Endometrial microvascular endothelial cells (primary cell): ENCODE results near the gene MBOAT7. TPM values are rescaled to one million over a fixed set of nuclear protein-coding genes. Genes with fewer than 3 reads are reported as not detected.
"Not testable (repeated sequence)": the region's sequence is repeated elsewhere in the genome, so short reads cannot be mapped to it uniquely, and the experiment has no call there.

ENCODE experiments used
- in situ Hi-C: cut with HindIII; loops from 2 replicates; pipeline ENCODE4 v1.10.0; 2017; ENCODE audit warnings: low sequenced_read_pairs, low pct_unique_long_range_greater_than_20kb; ENCODE audit errors: inconsistent ontology term
- total RNA-seq: library from RNA; depleted of rRNA; stranded (reverse); fragments of >200 nt; gene quantifications from one replicate; pipeline ENCODE4 v1.2.3, GENCODE V29; 2015; ENCODE audit errors: inconsistent ontology term

The MBOAT7 gene
- total RNA-seq, 1 donor from 2014 or later, result 303 TPM

- in situ Hi-C loops, result not testable (repeated sequence)
These were observed 17.5 kb downstream of the MBOAT7 start for GRCh38 chr19:54171736-54172431.

DNA sequence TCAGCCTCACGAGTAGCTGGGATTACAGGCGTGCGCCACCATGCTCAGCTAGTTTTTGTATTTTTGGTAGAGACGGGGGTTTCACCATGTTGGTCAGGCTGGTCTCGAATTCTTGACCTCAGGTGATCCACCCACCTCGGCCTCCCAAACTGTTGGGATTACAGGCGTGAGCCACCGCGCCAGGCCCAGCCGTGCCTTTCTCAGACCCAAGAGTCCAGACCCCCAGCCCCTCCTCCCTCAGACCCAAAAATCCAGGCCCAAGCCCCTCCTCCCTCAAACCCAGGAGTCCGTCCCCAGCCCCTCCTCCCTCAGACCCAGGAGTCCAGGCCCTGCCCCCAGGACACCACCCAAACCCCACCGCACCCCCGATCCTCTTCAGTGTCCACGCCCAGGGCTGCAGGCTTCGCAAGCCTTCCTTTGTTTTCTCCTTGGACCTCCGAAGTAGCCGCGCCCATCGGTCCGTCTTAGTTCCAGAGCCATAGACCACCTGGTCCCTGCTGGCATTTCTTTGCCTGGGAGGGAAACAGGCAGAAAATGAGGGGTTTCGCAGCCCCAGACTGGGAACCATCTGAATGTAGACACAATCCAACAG lies 20.1 kb downstream of the MBOAT7 start:
- in situ Hi-C loops, result no loop called here

GRCh38 chr19:54168174-54168917 lies 21.0 kb downstream of the MBOAT7 start:
- in situ Hi-C loops, result no loop called here

- in situ Hi-C loops, result no loop called here
These were observed 24.2 kb downstream of the MBOAT7 start for GRCh38 chr19:54165222-54165621.

GRCh38 chr19:54164369-54165068 lies 24.9 kb downstream of the MBOAT7 start:
- in situ Hi-C loops, result no loop called here

DNA sequence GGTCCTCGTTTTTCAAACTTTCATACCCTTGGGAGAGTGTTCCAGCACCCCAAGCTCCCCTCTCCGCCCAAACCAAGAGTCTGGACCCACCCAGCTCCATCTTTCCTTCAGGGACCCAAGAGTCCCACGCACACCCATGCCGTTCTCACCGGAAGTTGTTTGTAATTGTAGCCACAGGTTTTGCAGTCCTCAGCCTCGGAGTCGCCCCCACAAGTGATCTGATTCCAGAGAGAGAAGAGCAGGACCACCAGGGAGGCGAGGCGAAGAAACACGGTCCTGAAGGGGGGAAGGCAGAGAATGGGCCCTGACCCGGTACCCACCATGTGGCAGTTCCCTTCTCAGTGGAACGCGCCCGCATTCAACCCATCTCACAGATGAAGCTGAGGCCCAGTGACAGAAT lies 26.5 kb downstream of the MBOAT7 start:
- in situ Hi-C loops, result no loop called here

- in situ Hi-C loops, result no loop called here
These were observed 27.1 kb downstream of the MBOAT7 start for GRCh38 chr19:54162241-54162805.

DNA sequence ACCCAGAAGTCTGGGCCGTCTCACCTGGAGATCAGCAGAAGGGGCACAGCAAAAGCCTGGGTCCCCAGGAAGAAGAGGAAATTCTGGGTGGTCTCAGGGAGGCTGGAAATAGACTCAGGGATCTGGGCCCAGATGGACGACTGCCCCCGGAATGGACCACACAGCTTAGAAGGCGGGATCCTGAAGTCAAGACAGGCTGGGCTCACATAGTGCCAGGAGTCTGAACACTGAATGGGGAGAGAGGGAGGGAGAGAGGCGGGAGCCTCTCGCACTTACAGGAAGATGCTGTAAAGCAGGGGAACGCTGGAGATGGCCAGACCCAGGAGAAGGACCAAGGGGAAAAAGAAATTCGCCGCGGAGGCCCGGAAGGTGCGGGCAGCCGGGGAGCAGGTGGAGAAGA lies 28.5 kb downstream of the MBOAT7 start:
- in situ Hi-C loops, result no loop called here

DNA sequence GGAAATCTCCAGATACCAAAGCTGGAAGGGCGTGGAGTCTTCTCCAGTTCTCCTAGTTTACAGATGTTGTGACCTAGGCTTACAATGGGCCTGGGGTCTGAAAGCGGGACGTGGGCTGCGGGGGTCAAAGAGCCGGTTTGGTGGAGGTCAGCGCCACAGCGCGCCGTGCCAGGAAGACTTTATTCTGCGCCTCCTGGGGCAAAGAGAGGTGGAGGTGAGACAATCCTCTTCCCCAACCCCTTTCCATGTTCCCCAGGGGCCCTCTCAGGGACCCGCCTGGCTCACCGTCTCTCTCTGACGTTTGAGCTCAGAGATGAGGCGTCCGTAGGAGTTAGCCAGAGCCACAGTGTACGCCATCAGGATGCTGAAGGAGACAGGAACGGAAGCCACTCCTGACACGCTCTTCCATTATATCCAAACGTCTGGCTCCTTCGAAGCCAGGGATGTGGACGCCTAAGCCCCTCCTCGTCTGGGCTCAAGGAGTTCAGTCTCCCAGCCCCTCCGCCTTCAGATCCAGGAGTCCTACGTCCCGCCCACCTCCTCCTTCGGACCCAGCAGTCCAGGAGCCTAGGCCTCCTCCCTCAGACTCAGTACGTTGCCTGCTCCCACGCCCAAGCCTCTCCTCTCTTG lies 29.1 kb downstream of the MBOAT7 start:
- in situ Hi-C loops, result no loop called here

DNA sequence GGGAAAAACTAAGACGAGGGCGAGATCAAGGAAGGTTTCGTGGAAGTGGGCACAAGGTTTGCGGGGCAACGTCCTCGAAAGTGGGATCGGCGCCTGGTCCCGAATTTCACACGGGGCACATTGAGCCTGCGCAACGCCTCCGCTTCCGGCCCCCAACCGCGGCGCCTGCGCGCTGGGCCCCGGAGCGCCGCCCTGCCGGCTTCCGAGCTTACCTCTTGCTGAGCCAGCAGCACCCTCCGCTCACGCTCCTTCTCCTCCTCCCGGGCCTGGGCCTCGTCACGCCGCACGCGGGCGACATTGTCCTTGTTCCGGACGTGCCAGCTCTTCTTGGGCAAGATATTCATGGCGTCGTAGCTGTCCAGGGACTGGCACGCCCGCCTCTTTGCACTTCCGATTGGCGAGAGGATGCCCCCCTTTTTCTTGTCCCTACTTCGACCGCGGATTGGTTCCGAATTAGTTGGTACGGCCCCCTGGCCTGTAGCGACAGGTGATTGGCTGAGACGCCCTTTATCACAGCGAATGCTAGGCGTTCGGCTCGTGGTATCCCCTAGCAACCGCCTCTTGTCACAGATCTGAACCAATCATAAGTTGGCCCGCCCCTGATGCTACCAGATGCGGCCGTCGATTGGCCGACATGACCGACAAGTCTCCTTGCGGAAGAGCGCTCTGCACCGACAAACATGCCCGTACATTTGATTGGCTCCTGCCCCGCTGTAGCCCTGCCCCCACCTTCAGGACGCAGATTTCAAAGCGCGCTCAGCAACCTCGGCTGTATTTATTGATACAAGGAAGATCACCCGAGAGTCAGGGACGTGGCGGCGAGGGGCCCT lies 29.8 kb downstream of the MBOAT7 start, which contains the start of gene LENG1:
TSS of gene LENG1 (minus strand) at position 370 of the 830 bp plus-strand sequence. CDS start at position 344, 26 bp downstream.
- in situ Hi-C loops, result no loop called here

- in situ Hi-C loops, result no loop called here
These were observed 30.5 kb downstream of the MBOAT7 start for GRCh38 chr19:54158812-54159351.

- in situ Hi-C loops, result no loop called here
These were observed 32.4 kb downstream of the MBOAT7 start for GRCh38 chr19:54156953-54157352.

DNA sequence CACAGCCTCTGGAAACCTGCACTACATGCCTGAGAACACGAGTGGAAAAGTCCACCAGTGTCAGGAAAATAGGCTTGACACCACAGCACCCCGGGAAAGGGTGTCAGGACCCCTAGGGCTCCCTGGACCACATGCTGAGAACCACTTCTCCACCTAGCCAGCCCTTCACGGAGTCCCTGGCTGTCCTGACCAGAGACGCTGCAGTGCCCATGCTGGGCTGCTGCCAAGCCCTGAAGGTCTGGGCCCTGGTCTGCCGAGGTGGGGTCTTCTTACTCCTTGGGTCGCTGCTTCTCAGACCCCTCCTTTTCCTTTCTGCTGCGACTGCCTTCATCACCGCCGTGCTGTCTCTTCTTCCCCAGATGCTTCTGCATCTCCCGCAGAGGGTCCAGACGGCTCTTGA lies 32.9 kb downstream of the MBOAT7 start:
- in situ Hi-C loops, result no loop called here

- in situ Hi-C loops, result no loop called here
These were observed 33.7 kb downstream of the MBOAT7 start for GRCh38 chr19:54155694-54156093.

- in situ Hi-C loops, result no loop called here
These were observed 34.6 kb downstream of the MBOAT7 start for GRCh38 chr19:54154603-54155345.

GRCh38 chr19:54153731-54154326 lies 35.6 kb downstream of the MBOAT7 start:
- in situ Hi-C loops, result no loop called here
